Hepatocyte (in vitro differentiated cells): ENCODE results near the gene IL4R. TPM values are rescaled to one million over a fixed set of nuclear protein-coding genes. Genes with fewer than 3 reads are reported as not detected.
"Not testable (repeated sequence)": the region's sequence is repeated elsewhere in the genome, so short reads cannot be mapped to it uniquely, and the experiment has no call there.

Source experiments
- DNase-seq: peaks from one replicate; pipeline ENCODE4 v3.0.0-alpha.2; 2016; ENCODE audit warnings: low spot score
- H2AFZ ChIP-seq: fragments of 200-600 bp; sonication (generic); 2 replicates; pipeline ENCODE4 v1.6.0; 2016; ENCODE audit warnings: antibody characterized with exemption, mild to moderate bottlenecking
- H3K27ac ChIP-seq: fragments of 200-600 bp; sonication (generic); 2 replicates; pipeline ENCODE4 v1.5.1; 2016; ENCODE audit warnings: mild to moderate bottlenecking
- H3K27me3 ChIP-seq: fragments of 200-600 bp; sonication (generic); 2 replicates; pipeline ENCODE4 v1.6.1; 2016
- H3K36me3 ChIP-seq: fragments of 200-600 bp; sonication (generic); replicated peaks from 2 replicates; pipeline ENCODE4 v1.5.1; 2016; ENCODE audit warnings: low read depth; ENCODE audit not compliant: insufficient read depth
- H3K4me1 ChIP-seq: fragments of 200-600 bp; sonication (generic); 2 replicates; pipeline ENCODE4 v1.5.1; 2016; ENCODE audit warnings: mild to moderate bottlenecking, moderate library complexity; ENCODE audit not compliant: insufficient read depth
- H3K4me2 ChIP-seq: fragments of 200-600 bp; sonication (generic); 2 replicates; pipeline ENCODE4 v1.6.0; 2016
- H3K4me3 ChIP-seq: fragments of 200-600 bp; sonication (generic); 2 replicates; pipeline ENCODE4 v1.5.1; 2016; ENCODE audit warnings: mild to moderate bottlenecking
- H3K79me2 ChIP-seq: fragments of 200-600 bp; sonication (generic); 2 replicates; pipeline ENCODE4 v1.6.0; 2017; ENCODE audit warnings: mild to moderate bottlenecking
- H3K9me2 ChIP-seq: fragments of 200-600 bp; sonication (generic); replicated peaks from 2 replicates; pipeline ENCODE4 v1.6.0; 2017; ENCODE audit warnings: mild to moderate bottlenecking; ENCODE audit not compliant: insufficient read depth
- H3K9me3 ChIP-seq: fragments of 200-600 bp; sonication (generic); 2 replicates; pipeline ENCODE4 v1.5.1; 2016; ENCODE audit warnings: low read depth, mild to moderate bottlenecking
- H4K20me1 ChIP-seq: fragments of 200-600 bp; sonication (generic); 2 replicates; pipeline ENCODE4 v1.6.0; 2016; ENCODE audit warnings: mild to moderate bottlenecking; ENCODE audit not compliant: insufficient read depth, poor library complexity, severe bottlenecking
- EZH2 ChIP-seq: fragments of 200-600 bp; sonication (generic); IDR thresholded peaks from 2 replicates; pipeline ENCODE4 v1.6.1; 2016; ENCODE audit warnings: antibody characterized with exemption, mild to moderate bottlenecking, borderline replicate concordance
- EZH2phosphoT487 ChIP-seq: fragments of 200-600 bp; sonication (generic); IDR thresholded peaks from one replicate; pipeline ENCODE4 v1.6.1; 2018; ENCODE audit warnings: antibody characterized with exemption, mild to moderate bottlenecking, low read depth, moderate library complexity; ENCODE audit not compliant: unreplicated experiment, severe bottlenecking
- WGBS: methylation state at CpG from one replicate; pipeline ENCODE4 v1.1.6; 2016; ENCODE audit warnings: low lambda C conversion rate; ENCODE audit errors: missing lambda C conversion rate; 5-methylcytosine and 5-hydroxymethylcytosine counted together
- polyA plus RNA-seq: library from polyadenylated mRNA; unstranded; fragments of >200 nt; fragmentation: Nextera tagmentation; extraction: Ambion mirVana; gene quantifications from 2 replicates; pipeline ENCODE4 v1.2.1, GENCODE V29; 2016
- total RNA-seq: library from RNA; depleted of rRNA; stranded (reverse); fragments of >200 nt; gene quantifications from 2 replicates; pipeline ENCODE4 v1.2.3, GENCODE V29; 2014
- TF ChIP-seq, protein P1 (sequence below): fragments of 200-600 bp; sonication (generic); IDR thresholded peaks from 2 replicates; pipeline ENCODE4 v1.5.1; 2016; ENCODE audit warnings: antibody characterized with exemption, mild to moderate bottlenecking; ENCODE audit not compliant: poor library complexity

IL4R gene
- total and polyA plus RNA-seq, 2 experiments from 2014 or later = 22.3 to 23.6 TPM

DNA sequence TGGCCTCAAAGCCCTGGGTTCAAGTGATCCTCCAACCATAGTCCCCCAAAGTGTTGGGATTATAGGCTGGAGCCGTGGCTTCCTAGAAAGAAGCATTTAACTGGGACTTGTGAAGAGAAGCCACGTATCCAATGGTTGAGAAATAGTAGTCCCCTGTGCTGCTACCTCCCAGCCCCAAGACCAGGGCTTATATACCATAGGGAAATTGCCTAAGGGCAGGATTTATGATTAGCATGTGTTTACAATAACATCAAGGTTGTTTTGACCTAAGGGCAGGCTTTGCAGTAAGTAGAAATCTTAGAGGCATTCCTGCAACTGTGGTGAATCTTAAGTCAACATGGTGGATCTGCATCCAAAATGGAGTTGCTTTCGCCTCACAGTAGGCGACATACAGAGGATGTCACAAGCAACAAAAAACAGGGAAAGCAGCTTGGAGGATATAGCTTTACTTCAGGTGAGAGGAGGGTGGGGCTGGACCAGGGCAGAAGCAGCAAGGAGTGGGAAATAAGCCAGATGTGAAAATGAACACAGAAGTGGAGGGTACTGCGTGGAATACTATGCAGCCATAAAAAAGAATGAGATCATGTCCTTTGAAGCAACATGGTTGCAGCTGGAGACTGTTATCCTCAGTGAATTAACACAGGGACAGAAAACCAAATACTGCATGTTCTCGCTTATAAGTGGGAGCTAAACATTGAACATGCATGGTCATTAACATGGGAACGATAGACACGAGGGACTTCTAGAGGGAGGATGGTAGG is 26.5 kb upstream of the IL4R start:
- DNase-seq = no peak
- Histone ChIP-seq H3K4me2 (no peak overlapping the region), H3K36me3 (no peaks in the 10 kb centered on the region), H3K4me1 (no peaks in the 10 kb centered on the region), H3K27ac (no peak overlapping the region), H3K9me3 (no peaks in the 10 kb centered on the region), H2AFZ (no peak overlapping the region), H3K27me3 (no peaks in the 10 kb centered on the region), H3K9me2 (no peaks in the 10 kb centered on the region), H3K79me2 (no peaks in the 10 kb centered on the region), H3K4me3 (no peak overlapping the region), H4K20me1 (no peaks in the 10 kb centered on the region)
- WGBS = 95% methylated on average over 8 of the region's 8 CpGs
- TF ChIP-seq, protein P1, sequence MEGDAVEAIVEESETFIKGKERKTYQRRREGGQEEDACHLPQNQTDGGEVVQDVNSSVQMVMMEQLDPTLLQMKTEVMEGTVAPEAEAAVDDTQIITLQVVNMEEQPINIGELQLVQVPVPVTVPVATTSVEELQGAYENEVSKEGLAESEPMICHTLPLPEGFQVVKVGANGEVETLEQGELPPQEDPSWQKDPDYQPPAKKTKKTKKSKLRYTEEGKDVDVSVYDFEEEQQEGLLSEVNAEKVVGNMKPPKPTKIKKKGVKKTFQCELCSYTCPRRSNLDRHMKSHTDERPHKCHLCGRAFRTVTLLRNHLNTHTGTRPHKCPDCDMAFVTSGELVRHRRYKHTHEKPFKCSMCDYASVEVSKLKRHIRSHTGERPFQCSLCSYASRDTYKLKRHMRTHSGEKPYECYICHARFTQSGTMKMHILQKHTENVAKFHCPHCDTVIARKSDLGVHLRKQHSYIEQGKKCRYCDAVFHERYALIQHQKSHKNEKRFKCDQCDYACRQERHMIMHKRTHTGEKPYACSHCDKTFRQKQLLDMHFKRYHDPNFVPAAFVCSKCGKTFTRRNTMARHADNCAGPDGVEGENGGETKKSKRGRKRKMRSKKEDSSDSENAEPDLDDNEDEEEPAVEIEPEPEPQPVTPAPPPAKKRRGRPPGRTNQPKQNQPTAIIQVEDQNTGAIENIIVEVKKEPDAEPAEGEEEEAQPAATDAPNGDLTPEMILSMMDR = no peak
- TF ChIP-seq EZH2 (no peak), EZH2phosphoT487 (no peak)

DNA sequence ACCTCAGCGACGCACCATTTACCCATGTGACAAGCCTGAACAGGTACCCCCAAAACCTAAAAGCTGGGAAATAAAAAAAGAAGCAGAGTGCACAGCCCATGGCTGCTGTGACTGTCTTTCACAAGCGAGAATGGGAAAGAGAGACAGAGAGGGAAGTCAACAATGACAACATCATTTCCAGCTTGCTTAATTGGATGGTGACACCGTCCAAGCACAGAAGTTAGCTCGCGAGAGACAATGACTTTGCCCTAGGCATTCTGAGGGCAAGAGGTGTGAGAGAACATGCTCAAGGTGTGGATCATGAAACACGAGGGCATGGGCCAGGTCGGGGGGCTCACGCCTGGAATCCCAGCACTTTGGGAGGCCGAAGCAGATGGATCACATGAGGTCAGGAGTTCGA is 25.9 kb upstream of the IL4R start:
- no peak overlapping the region for H3K27ac ChIP-seq
- H2AFZ ChIP-seq = no peak overlapping the region

DNA sequence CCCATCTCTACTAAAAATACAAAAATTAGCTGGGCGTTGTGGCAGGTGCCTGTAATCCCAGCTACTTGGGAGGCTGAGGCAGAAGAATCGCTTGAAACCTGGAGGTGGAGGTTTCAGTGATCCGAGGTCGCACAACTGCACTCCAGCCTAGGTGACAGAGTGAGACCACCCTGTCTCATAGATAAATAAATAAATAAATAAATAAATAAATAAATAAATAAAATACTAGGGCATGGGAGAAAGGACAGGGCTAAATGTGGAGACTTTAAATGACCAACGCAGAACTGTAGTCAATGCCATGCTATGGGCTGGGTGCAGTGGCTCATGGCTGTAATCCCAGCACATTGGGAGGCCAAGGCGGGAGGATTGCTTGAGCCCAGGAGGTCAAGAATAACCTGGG is 25.5 kb upstream of the IL4R start:
- not testable (repeated sequence) for H3K36me3 ChIP-seq, H3K4me1 ChIP-seq, H3K9me3 ChIP-seq, H2AFZ ChIP-seq, H3K4me3 ChIP-seq, H3K4me2 ChIP-seq, DNase-seq, H4K20me1 ChIP-seq, H3K9me2 ChIP-seq, H3K79me2 ChIP-seq, H3K27ac ChIP-seq, H3K27me3 ChIP-seq
- 86% methylated on average over 6 of the region's 6 CpGs for WGBS

More for the DNA sequence above, 25.9 kb upstream of the IL4R start:
- no peaks in the 10 kb centered on the region for H3K4me1 ChIP-seq
- no peaks in the 10 kb centered on the region for H3K36me3 ChIP-seq
- H3K79me2 ChIP-seq = no peaks in the 10 kb centered on the region
- no peaks in the 10 kb centered on the region for H4K20me1 ChIP-seq
- H3K27me3 ChIP-seq = no peaks in the 10 kb centered on the region
- no peak for DNase-seq
- WGBS = 88% methylated on average over 11 of the region's 11 CpGs
- H3K9me3 ChIP-seq = no peaks in the 10 kb centered on the region
- TF ChIP-seq EZH2 (no peak), EZH2phosphoT487 (no peak)
- TF ChIP-seq, protein P1 = no peak
- no peak overlapping the region for H3K4me2 ChIP-seq
- H3K4me3 ChIP-seq = no peak overlapping the region
- no peaks in the 10 kb centered on the region for H3K9me2 ChIP-seq

DNA sequence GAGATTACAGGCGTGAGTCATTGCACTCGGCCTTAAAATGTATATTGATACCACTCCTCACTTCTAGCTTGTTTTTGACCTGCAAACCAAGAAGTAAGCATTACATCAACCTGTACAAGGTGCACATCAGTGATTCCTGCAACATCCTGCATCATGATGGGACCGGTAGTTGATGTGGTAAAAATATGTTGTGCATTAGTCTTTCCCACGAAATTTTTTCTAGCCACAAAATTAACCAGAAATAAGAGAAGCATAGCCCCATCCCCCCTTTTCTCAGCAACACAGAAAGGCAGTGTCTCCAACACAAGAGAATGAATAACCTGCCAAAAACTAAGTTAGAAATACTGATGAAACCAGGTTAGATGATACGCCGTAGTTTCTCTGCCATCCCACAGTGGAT is 24.1 kb upstream of the IL4R start:
- H3K9me3 ChIP-seq = no peaks in the 10 kb centered on the region
- H3K4me3 ChIP-seq = no peak overlapping the region
- WGBS = 84% methylated on average over 6 of the region's 6 CpGs
- H3K4me2 ChIP-seq = no peak overlapping the region
- no peaks in the 10 kb centered on the region for H4K20me1 ChIP-seq
- no peaks in the 10 kb centered on the region for H3K36me3 ChIP-seq
- H3K27ac ChIP-seq = no peak overlapping the region
- H3K79me2 ChIP-seq = no peaks in the 10 kb centered on the region
- H3K9me2 ChIP-seq = no peaks in the 10 kb centered on the region
- DNase-seq = no peak
- no peak overlapping the region for H2AFZ ChIP-seq
- H3K27me3 ChIP-seq = no peaks in the 10 kb centered on the region
- no peak for TF ChIP-seq EZH2phosphoT487
- TF ChIP-seq EZH2 = no peak
- TF ChIP-seq, protein P1 = no peak
- H3K4me1 ChIP-seq = no peaks in the 10 kb centered on the region
